Activated T-cell treated with anti-CD3 and anti-CD28 coated beads for 1 hour (primary cell): Measurements from ENCODE around the gene NR5A2.

Experiments used
- DNase-seq: peaks from one replicate; pipeline ENCODE4 v3.0.0-alpha.2; 2020; ENCODE audit warnings: low read depth

NR5A2 gene

GRCh38 chr1:200124309-200124708 is 96.8 kb downstream of the NR5A2 start:
- no peak for DNase-seq

DNA sequence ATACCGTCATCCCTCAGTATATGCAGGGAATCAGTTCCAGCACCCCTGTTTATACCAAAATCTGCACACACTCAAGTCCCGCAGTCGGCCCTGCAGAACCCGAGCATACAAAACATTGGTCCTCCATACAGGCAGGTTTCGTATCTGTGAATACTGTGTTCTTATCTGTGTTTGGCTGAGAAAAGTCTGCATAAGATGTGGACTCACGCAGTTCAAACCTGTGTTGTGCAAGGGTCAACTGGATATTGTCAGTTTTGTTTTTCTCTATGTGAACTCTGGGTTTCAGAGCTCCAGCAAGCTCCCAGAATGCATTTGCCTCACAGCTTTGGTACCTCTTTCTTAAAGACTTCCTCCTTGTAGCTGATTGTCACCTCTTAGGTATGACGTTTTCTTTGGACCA is 100.6 kb downstream of the NR5A2 start:
- no peak for DNase-seq

DNA sequence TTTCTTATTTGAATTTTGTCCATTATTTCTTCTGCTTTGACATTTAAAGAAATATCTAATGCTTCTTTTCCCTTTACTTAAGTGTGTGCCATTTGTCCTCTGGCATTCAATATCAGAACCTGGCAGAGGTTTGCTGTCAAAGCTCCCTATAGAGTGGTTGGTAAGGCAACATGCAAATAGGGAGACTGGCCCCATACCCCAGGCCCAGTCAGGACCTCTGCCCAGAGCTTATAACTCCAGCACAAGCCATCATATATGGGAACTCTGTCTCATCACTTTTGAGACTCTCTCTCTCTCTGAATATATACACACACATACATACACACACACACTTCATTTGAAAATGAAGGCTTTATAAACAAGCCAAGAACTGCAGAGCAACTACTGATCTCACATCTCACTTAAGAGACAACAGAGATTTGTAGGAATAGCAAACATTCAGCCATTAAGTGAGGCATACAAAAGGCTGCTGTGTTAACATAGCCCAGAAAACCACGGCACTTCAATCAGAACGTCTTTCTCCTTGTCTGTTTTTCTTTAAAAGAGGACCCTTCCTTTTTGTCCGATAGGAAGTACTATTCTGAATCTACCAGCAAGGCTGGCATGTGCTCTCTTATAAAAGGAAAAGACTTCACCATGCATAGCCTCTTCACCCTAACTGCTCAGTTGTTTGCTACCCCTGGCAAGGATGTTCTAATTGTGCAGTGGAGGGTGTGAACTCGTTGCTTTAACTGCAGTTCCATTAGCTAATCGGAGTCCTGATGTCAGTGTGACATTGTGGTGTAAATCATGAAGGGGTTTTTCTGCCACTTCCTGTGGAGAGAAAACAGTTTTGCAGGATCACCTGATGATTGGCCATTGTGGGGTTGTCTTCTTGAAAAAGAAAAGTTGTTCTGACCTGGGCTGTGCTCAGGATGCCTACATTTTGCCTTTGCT is 101.7 kb downstream of the NR5A2 start:
- no peak for DNase-seq

GRCh38 chr1:200130552-200130951 is 103.0 kb downstream of the NR5A2 start:
- DNase-seq: no peak

DNA sequence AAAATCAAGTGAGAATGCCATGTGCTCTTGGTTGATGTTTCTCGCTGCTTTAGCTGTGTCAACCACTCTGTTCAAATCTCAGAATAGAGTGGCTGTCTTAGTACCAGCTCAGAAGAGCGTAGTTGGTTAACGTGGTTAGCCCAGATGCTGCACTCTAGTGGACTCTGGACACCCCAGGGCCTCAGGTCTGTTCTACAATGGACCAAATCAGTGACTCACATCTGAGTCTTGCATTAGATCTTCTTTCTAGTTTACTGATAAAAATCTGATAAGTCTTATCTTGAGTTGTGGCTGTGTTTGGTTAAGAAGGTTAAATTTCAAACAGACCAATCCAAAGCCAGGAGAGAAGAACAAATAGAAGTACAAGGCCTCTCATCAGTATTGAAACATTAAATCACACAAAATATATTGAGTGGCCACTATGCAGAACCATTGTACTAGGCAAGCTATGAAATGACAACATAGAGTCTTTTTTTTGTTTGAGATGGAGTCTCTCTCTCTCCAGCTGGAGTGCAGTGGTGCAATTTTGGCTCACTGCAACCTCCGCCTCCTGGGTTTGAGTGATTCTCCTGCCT is 104.1 kb downstream of the NR5A2 start:
- no peak for DNase-seq

GRCh38 chr1:200133123-200133522 is 105.6 kb downstream of the NR5A2 start:
- no peak for DNase-seq

DNA sequence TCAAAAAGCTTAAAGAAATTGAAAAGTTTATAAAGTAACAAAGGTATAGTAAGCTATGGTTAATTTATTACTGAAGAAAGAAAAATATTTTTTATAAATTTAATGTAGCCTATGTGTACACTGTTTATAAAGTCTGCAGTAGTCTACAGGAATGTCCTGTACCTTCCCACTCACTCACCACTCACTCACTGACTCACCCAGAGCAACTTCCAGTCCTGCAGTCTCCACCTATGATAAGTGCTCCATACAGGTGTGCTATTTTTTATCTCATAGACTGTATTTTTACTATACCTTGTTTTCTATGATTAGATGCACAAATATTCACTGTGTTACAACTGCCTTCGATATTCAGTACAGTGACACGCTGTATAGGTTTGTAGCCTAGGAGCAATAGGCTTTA is 106.6 kb downstream of the NR5A2 start:
- DNase-seq: no peak

GRCh38 chr1:200136384-200136783 is 108.9 kb downstream of the NR5A2 start:
- DNase-seq: no peak

GRCh38 chr1:200139661-200140250 is 112.2 kb downstream of the NR5A2 start:
- no peak for DNase-seq

DNA sequence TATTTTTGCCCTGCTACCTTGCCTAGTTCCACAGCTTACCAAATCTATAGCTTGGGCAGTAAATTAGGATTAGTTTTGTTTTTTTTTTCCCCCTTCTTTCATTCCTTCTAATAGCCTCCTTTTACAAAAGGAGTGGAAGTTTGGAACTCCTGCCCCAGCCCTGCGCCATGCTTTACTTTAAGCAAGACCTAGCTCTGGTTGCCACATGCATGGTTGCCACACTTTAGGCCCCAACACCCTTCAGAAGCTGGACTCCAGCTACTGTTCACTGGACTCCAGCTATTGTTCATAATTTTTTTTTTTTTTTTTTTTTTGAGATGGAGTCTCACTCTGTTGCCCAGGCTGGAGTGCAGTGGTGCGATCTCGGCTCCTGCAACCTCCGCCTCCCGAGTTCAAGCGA is 115.8 kb downstream of the NR5A2 start:
- DNase-seq: no peak

DNA sequence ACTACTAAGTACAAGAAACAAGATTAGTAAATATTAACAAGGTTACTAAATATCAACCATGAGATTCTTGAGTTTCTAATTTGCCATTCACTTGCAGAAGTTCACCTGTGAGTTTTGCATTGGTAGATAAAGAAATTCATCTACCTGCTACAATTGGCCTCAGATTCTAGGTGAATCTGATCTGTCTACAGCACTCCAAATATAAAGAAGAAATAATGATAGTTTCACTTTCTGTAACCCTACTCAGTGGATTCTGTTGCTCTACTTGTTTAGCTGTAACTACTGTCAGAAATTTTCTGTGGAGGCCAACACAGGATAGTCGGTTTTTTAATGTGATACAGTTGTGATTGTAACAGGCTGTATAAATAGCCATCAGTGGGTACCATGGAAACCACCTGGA is 118.6 kb downstream of the NR5A2 start:
- DNase-seq: no peak

GRCh38 chr1:200147094-200147493 is 119.6 kb downstream of the NR5A2 start:
- DNase-seq: no peak

GRCh38 chr1:200147742-200148141 is 120.2 kb downstream of the NR5A2 start:
- no peak for DNase-seq

GRCh38 chr1:200150006-200150405 is 122.5 kb downstream of the NR5A2 start:
- DNase-seq: no peak

DNA sequence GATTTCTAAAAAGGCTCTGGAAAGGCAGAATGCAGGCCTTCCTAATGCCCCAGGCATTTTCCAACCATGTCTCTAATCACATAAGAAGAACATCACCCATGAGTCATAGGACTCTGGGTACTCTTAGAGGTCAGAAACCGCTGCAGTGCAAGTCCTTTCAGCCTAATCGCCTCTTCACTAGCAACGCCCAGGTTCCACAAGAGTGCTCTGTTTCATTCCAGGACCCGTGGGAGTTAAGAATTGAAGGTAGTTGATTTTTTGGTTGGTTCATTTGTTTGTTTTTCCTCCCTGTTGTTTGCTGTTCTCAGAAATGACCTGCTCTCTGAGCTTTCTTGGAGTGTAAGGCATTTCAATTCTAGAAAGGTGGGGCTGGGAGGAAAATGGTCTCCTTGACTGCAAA is 123.2 kb downstream of the NR5A2 start:
- DNase-seq: no peak

DNA sequence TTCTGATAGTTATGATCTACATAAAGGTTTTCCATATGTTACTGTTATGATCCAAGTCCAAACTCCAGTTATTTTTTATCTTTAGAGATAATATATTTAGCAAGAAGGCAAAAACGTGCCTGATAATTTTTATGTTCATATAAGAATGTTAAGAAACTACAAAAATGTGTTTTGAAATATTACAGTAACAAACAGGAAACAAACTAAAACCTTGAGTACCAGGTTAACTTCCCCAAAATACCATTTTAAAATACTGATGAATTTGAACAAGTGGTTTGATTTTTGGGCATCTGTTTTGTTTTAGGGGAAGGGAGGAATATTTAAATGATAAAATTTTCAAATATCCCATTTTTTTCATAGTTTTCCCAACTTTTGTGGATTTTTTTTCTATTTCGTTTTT is 124.8 kb downstream of the NR5A2 start:
- no peak for DNase-seq

DNA sequence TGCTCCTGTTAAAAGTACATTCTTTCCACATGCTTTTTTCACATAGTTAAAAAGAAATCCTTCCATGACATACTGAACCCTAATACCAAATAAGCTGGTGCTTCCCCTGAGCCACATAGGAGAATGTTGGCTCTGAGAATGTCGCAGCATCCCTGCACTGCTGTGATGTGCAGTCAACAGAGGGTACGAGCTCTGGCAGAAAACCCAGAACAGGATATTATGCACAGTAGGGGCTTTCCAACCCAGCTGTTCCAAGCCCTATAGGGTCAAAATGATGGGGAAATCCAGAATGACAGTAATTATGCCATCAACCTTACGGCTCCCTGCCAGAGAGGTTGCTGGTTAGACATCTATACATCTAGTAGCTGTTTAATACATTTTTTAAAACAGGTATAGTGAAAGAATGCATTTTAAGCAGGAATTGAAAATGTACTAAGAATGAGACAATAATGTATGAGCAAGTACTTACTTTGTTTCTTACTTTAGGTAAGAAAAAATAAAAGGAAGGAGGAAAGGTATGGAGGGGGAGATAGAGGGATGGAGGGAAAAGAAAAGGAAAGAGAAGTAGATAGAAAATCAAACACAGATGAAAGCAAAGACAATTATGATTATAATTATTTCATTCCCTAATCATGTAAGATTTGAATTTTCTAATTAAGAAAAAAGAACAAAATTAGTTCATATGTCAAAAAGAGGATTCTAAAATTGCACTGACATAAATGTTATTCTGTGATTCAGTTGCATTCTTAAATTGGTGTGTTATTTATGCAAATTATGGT is 126.0 kb downstream of the NR5A2 start:
- DNase-seq: no peak

- peak; percentile 11 for DNase-seq
These were observed 126.7 kb downstream of the NR5A2 start for GRCh38 chr1:200154069-200154767.

GRCh38 chr1:200157715-200158114 is 130.2 kb downstream of the NR5A2 start:
- DNase-seq: no peak

DNA sequence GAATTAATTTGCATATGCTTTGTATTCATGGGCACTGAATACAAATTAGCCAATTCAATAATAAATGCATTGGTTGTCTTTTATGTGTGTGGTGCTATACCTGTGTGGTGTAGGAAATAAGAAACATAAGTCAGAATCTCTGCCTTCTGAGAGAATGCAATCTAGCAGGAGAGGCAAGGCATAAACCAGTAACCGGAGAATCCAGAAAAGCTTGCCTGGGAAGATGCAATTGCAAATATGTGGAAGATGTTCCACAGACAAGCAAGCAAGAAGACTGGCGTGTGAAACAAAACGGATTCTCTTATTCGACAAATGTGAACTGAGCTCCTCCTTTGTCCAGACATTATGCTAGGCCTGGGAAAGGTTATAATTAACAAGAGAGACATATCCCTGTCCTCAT is 134.3 kb downstream of the NR5A2 start:
- DNase-seq: no peak

DNA sequence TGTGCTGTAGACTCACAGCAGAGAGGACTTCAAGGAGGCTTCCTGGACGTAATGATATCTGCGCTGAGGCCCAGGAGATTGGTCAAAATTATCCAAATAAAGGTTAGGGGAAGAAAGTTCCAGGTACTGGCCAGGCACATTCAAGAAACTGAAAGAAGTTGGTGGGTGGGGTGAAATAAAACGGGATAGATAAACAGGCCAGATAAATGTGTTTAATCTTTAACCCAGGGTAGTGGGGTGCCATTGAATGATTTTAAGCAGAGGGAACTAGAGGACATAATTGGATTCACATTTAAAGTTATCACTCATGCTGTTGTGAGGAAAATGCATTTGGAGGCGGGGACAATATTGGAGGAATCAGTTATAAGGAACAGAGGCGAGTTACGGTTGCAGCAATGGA is 134.7 kb downstream of the NR5A2 start:
- no peak for DNase-seq

- no peak for DNase-seq
These were observed 135.4 kb downstream of the NR5A2 start for GRCh38 chr1:200162877-200163276.
